GM12872 (cell line): Measurements from ENCODE around the gene GPR155.

Source experiments
- TF ChIP-seq, protein P1 (sequence below): IDR thresholded peaks from 3 replicates; pipeline ENCODE4 v1.5.1; 2011; ENCODE audit warnings: low read depth, mild to moderate bottlenecking, low read length, moderate library complexity; ENCODE audit not compliant: insufficient read depth

GPR155 gene

DNA sequence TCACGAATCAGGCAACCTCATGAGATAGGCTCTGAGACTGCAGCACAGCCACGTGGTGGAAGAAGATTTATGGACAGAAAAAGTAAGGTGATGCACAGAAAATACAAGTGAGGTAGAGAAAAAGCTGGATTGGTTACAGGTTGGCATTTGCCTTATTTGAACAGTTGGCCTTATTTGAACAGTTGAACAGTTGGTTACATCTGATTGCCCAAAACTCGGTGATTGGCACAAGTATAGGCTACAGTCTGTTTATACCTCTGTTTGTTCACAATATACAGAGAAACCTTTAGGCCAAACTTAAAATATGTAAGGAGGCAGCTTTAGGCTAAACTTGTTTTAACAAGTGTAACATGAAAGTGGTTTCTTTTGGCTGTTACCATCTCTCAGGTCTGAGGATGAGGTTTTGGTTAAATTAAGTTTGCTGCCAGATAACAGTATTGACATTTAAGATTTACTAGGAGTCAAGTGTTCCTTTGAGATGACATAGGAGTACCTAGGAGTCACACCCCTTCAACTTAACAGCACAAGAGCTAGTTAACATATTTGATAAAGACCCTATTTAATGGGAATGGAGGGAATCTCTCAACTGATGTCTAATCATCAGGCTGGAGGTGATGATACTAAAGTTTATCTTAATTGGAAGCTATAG is 16.5 kb upstream of the GPR155 start:
- TF ChIP-seq, protein P1, sequence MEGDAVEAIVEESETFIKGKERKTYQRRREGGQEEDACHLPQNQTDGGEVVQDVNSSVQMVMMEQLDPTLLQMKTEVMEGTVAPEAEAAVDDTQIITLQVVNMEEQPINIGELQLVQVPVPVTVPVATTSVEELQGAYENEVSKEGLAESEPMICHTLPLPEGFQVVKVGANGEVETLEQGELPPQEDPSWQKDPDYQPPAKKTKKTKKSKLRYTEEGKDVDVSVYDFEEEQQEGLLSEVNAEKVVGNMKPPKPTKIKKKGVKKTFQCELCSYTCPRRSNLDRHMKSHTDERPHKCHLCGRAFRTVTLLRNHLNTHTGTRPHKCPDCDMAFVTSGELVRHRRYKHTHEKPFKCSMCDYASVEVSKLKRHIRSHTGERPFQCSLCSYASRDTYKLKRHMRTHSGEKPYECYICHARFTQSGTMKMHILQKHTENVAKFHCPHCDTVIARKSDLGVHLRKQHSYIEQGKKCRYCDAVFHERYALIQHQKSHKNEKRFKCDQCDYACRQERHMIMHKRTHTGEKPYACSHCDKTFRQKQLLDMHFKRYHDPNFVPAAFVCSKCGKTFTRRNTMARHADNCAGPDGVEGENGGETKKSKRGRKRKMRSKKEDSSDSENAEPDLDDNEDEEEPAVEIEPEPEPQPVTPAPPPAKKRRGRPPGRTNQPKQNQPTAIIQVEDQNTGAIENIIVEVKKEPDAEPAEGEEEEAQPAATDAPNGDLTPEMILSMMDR, result no peak

DNA sequence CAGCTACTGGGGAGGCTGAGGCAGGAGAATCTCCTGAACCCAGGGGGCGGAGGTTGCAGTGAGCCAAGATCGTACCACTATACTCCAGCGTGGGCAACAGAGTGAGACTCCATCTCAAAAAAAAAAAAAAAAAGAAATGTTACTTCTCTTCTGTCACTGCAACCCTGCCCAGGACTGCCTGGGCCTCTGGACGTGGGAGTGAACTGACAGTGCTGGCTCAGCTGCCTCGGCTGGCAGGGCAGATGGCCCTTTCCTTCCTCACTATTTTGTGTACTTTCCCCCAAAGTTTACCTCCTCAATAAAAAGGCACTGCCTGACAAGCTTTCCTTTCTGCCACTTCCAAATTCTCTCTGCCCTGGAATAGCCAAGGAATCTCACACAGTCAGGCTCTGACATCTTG is 12.5 kb upstream of the GPR155 start:
- TF ChIP-seq, protein P1, result no peak

DNA sequence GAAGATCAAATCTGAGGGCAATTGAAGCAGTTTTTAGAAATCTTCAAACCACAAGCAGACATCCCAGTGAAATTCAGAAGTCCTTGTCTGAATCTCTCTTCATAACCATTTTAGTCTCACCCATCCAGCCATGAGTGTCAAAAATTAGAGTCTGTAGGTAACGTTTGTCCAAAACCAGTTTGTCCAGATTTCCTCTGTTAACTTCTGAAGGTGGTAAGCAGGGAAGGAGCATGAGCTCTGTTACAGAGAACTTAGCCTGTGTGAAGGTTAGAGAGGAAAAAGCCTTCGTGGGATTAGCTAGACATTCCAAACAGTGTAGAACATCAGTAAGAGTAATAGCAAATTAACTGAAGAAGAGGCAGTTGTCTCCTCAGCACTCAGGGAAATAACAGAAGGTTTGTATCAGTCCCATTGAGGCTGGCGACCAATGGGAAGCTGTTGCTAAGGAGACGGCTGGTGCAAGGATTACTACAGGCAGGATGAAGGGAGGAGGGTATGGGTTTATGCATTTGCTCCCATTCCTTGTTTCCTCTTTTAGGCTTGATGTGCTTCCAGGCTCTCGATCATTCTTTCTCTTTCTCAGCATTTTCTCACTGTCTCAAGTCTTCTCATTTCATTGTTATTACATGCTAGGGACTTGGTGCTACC is 8.7 kb upstream of the GPR155 start:
- TF ChIP-seq, protein P1, result no peak

DNA sequence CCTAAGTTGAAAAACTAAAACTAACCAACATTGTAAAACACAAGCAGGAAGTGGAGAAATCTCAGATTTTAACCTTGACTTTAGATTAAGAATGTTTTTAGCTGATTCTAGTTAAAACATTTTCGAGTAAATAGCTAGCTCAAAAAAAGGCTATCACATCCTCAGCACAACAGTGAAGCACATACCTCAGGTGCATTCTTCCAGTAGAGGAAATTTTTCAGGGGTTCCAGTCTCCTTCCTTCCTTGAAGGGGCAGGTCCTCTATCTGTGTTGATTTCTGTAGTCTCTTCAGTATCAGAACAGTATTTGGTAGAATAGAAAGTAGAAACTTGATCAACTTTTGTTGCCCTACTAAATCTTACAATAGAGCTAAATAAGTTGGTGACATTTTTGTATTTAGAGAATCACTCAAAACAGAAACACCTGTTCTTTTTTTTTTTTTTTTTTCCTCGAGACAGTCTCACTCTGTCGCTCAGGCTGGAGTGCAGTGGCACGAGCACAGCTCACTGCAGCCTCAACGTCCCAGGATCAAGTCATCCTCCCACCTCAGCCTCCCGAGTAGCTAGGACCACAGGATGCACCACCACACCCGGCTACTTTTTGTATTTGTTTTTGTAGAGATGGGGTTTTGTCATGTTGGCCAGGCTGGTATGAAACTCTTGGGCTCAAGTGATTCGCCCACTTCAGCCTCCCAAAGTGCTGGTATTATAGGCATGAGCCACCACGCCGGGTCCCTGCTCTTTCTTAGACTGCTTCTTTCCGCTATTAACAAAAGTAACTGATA is 6.9 kb upstream of the GPR155 start:
- TF ChIP-seq, protein P1, result no peak

DNA sequence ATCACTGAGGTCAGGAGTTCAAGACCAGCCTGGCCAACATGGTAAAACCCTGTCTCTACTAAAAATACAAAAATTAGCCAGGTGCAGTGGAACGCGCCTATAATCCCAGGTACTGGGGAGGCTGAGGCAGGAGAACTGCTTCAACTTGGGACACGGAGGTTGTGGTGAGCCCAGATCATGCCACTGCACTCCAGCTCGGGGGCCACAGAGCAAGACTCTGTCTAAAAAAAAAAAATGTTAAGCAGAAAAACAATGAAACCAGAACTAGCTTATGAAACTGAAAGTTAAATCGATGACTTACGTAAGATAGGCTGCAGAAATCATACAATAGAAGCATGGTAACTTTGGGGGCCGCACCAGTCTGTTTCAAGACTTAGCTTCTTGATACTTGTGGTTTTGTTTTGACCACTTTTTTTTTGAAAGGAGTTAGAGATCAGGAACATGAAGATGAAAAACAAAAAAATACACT is 6.2 kb upstream of the GPR155 start:
- TF ChIP-seq, protein P1, result no peak

DNA sequence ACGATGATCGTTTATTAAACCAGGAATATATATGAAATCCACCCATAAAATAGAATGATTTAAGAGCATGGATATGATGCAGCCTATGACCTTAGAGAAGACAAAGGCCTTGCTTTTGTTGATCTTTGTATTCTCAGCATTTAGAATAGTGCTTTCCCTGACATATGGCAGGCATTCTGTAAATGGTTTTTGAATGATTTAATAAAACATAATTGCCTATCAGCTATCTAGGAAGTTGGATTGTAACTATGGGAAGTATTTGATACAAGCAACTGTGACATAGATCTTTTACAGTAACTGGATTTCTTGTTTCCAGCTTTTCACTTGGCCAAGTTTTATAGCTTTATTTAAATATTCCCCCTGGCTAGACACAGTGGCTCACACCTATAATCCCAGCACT is 5.1 kb upstream of the GPR155 start:
- TF ChIP-seq, protein P1, result no peak

DNA sequence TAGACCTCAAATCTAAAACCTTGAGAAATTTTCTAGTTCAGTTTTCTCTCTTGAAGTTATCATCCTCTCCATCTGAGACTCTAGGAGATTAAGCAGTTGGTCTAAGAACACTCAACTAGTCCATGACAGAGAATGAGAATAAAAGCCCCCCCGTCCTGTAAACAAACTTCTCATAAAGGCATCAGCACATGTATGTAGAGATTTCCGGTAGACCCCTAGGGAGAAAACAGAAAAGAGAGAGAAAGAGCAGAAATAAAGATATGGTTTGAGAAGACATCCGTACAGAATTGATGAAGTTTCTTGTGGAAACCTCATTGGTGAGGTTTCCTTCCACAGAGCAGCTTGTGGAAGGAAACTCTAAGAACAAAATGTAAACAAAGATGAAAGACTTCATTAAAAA is 3.2 kb upstream of the GPR155 start:
- TF ChIP-seq, protein P1, result no peak
